Cardiac septum (tissue), 1 donor: ENCODE results near the gene TMED1. TPM values are rescaled to one million over a fixed set of nuclear protein-coding genes. Genes with fewer than 3 reads are reported as not detected.

ENCODE experiments used
- DNase-seq: peaks from one replicate; pipeline ENCODE4 v3.0.0-alpha.2; 2020; ENCODE audit warnings: low spot score
- intact Hi-C: fragments of 100-400 bp; cut with DNase I; formaldehyde crosslinking; loops from one replicate; pipeline ENCODE4 v1.14.0; 2022
- total RNA-seq: library from RNA; stranded (reverse); fragmentation: NEBNext Ultra II Directional; extraction: Animal tissue kit (Norgen Biotek cat#: 25700); gene quantifications from one replicate; pipeline ENCODE4 v1.2.1, GENCODE V29; 2021
- donor health status: DM: no; HTN: no; CAD: no.

TMED1 gene
- total RNA-seq, 1 donor from 2014 or later, result 25.6 TPM

GRCh38 chr19:10836479-10837330, 693 bp upstream of the TMED1 start:
- intact Hi-C loops, result no loop called here
- DNase-seq, result peak; percentile 92

- intact Hi-C loops, result no loop called here
- peak; percentile 74 for DNase-seq
These were observed 791 bp downstream of the TMED1 start for GRCh38 chr19:10835089-10835753.

- peak; percentile 74 for DNase-seq
- intact Hi-C loops, result no loop called here
These were observed 3.1 kb downstream of the TMED1 start for GRCh38 chr19:10832939-10833296.

GRCh38 chr19:10831987-10832938, 3.7 kb downstream of the TMED1 start:
- intact Hi-C loops, result no loop called here
- peak; percentile 69 for DNase-seq

GRCh38 chr19:10830931-10831779, 4.9 kb downstream of the TMED1 start:
- no peak for DNase-seq
- intact Hi-C loops, result no loop called here

GRCh38 chr19:10830370-10830769, 5.6 kb downstream of the TMED1 start:
- DNase-seq, result no peak
- intact Hi-C loops, result no loop called here

GRCh38 chr19:10829967-10830366, 6.0 kb downstream of the TMED1 start:
- DNase-seq, result no peak
- intact Hi-C loops, result no loop called here

GRCh38 chr19:10828981-10829821, 6.8 kb downstream of the TMED1 start:
- intact Hi-C loops, result no loop called here
- no peak for DNase-seq

- intact Hi-C loops, result no loop called here
- DNase-seq, result no peak
These were observed 9.2 kb downstream of the TMED1 start for GRCh38 chr19:10826846-10827245.

- DNase-seq, result no peak
- intact Hi-C loops, result no loop called here
These were observed 9.8 kb downstream of the TMED1 start for GRCh38 chr19:10826231-10826630.

- DNase-seq, result no peak
- intact Hi-C loops, result no loop called here
These were observed 12.3 kb downstream of the TMED1 start for GRCh38 chr19:10823690-10824089.

- intact Hi-C loops, result no loop called here
- no peak for DNase-seq
These were observed 15.8 kb downstream of the TMED1 start for GRCh38 chr19:10820173-10820572.

- intact Hi-C loops, result no loop called here
- no peak for DNase-seq
These were observed 16.6 kb downstream of the TMED1 start for GRCh38 chr19:10819124-10820060.

GRCh38 chr19:10818301-10819123, 17.5 kb downstream of the TMED1 start:
- intact Hi-C loops, result no loop called here
- DNase-seq, result no peak

GRCh38 chr19:10817291-10818038, 18.5 kb downstream of the TMED1 start:
- no peak for DNase-seq
- intact Hi-C loops, result no loop called here

GRCh38 chr19:10816691-10817090, 19.3 kb downstream of the TMED1 start:
- intact Hi-C loops, result no loop called here
- no peak for DNase-seq
